Neural crest cell (in vitro differentiated cells): Measurements from ENCODE around the gene RNF144B. TPM values are rescaled to one million over a fixed set of nuclear protein-coding genes. Genes with fewer than 3 reads are reported as not detected.
"Not testable (repeated sequence)": the region's sequence is repeated elsewhere in the genome, so short reads cannot be mapped to it uniquely, and the experiment has no call there.

Experiments used
- DNase-seq: peaks from one replicate; pipeline ENCODE4 v3.0.0; 2021; ENCODE audit warnings: low read depth, mixed read lengths, low spot score
- H3K27ac Mint-ChIP-seq: one replicate; pipeline ENCODE4 v1.8.0; 2021; ENCODE audit warnings: mild to moderate bottlenecking, mixed read lengths; ENCODE audit not compliant: unreplicated experiment
- H3K27me3 Mint-ChIP-seq: 2 replicates; pipeline ENCODE4 v1.8.0; 2021; ENCODE audit warnings: low read depth, mild to moderate bottlenecking, mixed read lengths
- H3K36me3 Mint-ChIP-seq: 2 replicates; pipeline ENCODE4 v1.8.0; 2021; ENCODE audit warnings: low read depth, mild to moderate bottlenecking, mixed read lengths
- H3K4me1 Mint-ChIP-seq: 2 replicates; pipeline ENCODE4 v1.8.0; 2021; ENCODE audit warnings: mixed read lengths
- H3K4me3 Mint-ChIP-seq: one replicate; pipeline ENCODE4 v1.8.0; 2021; ENCODE audit warnings: mild to moderate bottlenecking, mixed read lengths
- H3K9me3 Mint-ChIP-seq: 2 replicates; pipeline ENCODE4 v1.8.0; 2021; ENCODE audit warnings: mixed read lengths
- CTCF ChIP-seq: fragments of 200-600 bp; sonication (generic); conservative IDR thresholded peaks from 2 replicates; pipeline ENCODE4 v1.5.0; 2021; ENCODE audit warnings: antibody characterized with exemption, mild to moderate bottlenecking
- total RNA-seq: library from RNA; stranded (reverse); gene quantifications from 2 replicates; pipeline ENCODE4 v1.2.1, GENCODE V29; 2021

RNF144B gene
- total RNA-seq, 1 donor from 2014 or later = 0.23 TPM

DNA sequence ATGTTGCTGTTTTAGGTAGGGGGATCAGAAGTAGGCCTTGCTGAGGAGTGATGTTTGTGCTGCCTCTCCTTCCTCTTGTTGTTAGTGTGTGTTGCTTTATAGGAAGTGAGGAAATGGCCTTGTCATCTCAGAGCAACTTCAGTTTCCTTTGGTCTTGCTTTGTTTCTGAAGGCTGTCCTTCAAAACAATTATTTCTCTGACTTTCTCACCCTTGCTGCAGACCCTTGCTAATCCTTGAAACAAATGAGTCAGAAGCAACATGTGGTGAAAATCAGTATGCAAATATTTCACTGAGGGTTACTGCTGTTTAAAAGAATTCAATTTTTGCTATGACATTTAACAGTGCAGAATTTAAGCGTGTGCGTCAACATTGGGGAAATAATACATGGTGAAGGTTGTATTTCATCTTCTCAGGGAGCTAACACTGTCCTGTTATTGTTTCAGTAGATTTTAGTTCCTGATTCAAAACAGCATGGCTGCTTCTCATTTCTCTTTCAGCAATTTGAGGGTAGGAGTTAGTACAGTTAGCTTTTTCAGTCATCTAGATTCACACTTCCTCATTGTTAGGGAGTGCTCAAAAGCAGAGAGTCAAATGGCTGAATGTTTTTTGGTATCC, 13.8 kb downstream of the RNF144B start:
- Mint-ChIP-seq H3K27ac (no peak overlapping the region), H3K36me3 (no peaks in the 10 kb centered on the region), H3K4me3 (no peak overlapping the region), H3K27me3 (peaks cover 2% of the 10 kb centered on the region), H3K4me1 (peaks cover 12% of the 10 kb centered on the region), H3K9me3 (no peaks in the 10 kb centered on the region)
- TF ChIP-seq CTCF = no peak
- no peak for DNase-seq

DNA sequence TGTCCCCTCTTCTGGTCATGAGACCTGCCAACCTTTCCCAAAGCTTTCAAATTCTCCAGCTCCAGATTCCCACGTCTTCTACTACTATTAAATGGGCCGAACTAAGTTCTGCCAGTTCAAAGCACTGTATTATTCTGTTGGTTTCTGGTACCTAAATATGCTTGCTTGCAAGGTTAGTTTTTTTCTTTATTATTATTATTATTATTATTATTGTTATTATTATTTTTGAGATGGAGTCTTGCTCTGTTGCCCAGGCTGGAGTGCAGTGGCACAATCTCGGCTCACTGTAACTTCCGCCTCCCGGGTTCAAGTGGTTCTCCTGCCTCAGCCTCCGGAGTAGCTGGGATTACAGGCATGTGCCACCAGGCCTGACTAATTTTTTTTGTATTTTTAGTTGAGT, 17.8 kb downstream of the RNF144B start:
- DNase-seq, H3K27ac Mint-ChIP-seq, H3K9me3 Mint-ChIP-seq, H3K27me3 Mint-ChIP-seq, H3K36me3 Mint-ChIP-seq, H3K4me3 Mint-ChIP-seq: not testable (repeated sequence)
- H3K4me1 Mint-ChIP-seq = peaks cover 12% of the 10 kb centered on the region

GRCh38 chr6:18405477-18406293, 18.5 kb downstream of the RNF144B start:
- Mint-ChIP-seq H3K36me3 (no peaks in the 10 kb centered on the region), H3K27ac (no peak overlapping the region), H3K27me3 (no peaks in the 10 kb centered on the region), H3K4me1 (peaks cover 9% of the 10 kb centered on the region), H3K4me3 (no peak overlapping the region), H3K9me3 (no peaks in the 10 kb centered on the region)
- no peak for DNase-seq
- TF ChIP-seq CTCF = no peak

- Mint-ChIP-seq H3K36me3 (no peaks in the 10 kb centered on the region), H3K9me3 (no peaks in the 10 kb centered on the region), H3K27me3 (no peaks in the 10 kb centered on the region), H3K27ac (no peak overlapping the region), H3K4me3 (no peak overlapping the region), H3K4me1 (peaks cover 4% of the 10 kb centered on the region)
- no peak for DNase-seq
- TF ChIP-seq CTCF = no peak
Measured at GRCh38 chr6:18406955-18407749, 20.0 kb downstream of the RNF144B start.

DNA sequence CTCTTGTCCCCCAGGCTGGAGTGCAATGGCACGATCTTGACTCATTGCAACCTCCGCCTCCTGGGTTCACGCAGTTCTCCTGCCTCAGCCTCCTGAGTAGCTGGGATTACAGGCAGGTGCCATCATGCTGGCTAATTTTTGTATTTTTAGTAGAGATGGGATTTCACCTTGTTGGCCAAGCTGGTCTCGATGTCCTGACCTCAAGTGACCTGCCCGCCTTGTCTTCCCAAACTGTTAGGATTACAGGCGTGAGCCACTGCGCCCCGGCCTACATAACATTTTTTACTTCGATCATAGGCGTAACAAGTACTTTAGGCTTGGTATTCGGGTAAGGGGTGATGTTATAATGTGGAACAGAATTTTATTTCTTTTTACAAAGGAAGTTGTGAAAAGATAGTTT, 22.5 kb downstream of the RNF144B start:
- H3K27ac Mint-ChIP-seq, H3K9me3 Mint-ChIP-seq, H3K4me1 Mint-ChIP-seq, H3K4me3 Mint-ChIP-seq, DNase-seq, H3K27me3 Mint-ChIP-seq, H3K36me3 Mint-ChIP-seq: not testable (repeated sequence)

DNA sequence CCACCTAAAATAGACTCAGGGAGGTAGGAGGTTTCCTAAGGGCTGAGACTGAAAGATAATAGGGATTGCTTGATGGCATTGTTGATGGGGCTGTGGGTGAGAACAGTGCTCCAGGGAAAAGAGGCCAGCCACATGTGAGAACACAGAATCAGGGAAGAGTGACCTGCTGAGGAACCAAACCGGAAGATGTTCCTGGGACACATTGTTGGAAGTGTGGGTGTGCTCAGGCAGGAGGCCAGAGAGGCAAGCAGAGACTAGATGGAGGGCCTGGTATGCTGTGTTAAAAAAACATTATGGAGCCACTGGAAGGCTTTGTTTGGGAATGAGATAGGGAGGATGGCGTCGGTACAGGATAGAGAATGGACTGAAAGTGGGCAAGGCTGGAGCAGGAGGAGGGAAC, 23.3 kb downstream of the RNF144B start:
- H3K27ac Mint-ChIP-seq = no peak overlapping the region

More for the DNA sequence above, 23.3 kb downstream of the RNF144B start:
- H3K27me3 Mint-ChIP-seq = no peaks in the 10 kb centered on the region
- no peak for DNase-seq
- no peak for TF ChIP-seq CTCF
- H3K4me3 Mint-ChIP-seq = no peak overlapping the region
- no peaks in the 10 kb centered on the region for H3K9me3 Mint-ChIP-seq
- H3K36me3 Mint-ChIP-seq = no peaks in the 10 kb centered on the region
- no peaks in the 10 kb centered on the region for H3K4me1 Mint-ChIP-seq
